AG04449 (cell line): ENCODE data around the gene NPLOC4.

Source experiments
- CTCF ChIA-PET: fragments of 350-600 bp; formaldehyde crosslinking; extraction: SDS; loops from one replicate; lab custom pipeline; 2021; ENCODE audit warnings: antibody characterized with exemption; lab: Yijun Ruan, JAX
- POLR2A ChIA-PET: fragments of 400-600, 350-600 bp; formaldehyde crosslinking; extraction: SDS; loops from one replicate; lab custom pipeline; 2020; ENCODE audit warnings: antibody characterized with exemption, inconsistent platforms; lab: Yijun Ruan, JAX
- DNase-seq: peaks from one replicate; pipeline ENCODE4 v3.0.0-alpha.2; 2010; ENCODE audit warnings: low read depth, low spot score
- H3K4me3 ChIP-seq: 2 replicates; pipeline ENCODE4 v1.5.1; 2011; ENCODE audit warnings: low read depth, mild to moderate bottlenecking, control low read depth, low read length
- CTCF ChIP-seq: IDR thresholded peaks from one replicate; pipeline ENCODE4 v1.5.1; 2011; ENCODE audit warnings: mild to moderate bottlenecking, moderate library complexity, low read length, control low read depth, inconsistent platforms; ENCODE audit not compliant: insufficient read depth; ENCODE audit errors: missing control alignments

NPLOC4 gene

GRCh38 chr17:81646869-81647600 is 10.1 kb upstream of the NPLOC4 start:
- ChIA-PET POLR2A (interaction anchor here (0.7 to 1.3 kb wide), 3 partner anchors 9 to 95 kb away, joined by 3 to 4 read pairs (median 4); partner anchors contain the start of genes ARL16, FAAP100, HGS and PDE6G), CTCF (interaction anchor here (1.4 kb wide), 1 partner anchor 15 kb away, joined by 3 read pairs; no protein-coding TSS in a partner anchor)
- no peak for DNase-seq
- H3K4me3 ChIP-seq: no peak overlapping the region
- no peak for TF ChIP-seq CTCF

- POLR2A ChIA-PET: interaction anchor here (0.8 to 1.0 kb wide), 2 partner anchors 13 to 20 kb away, joined by 3 read pairs; no protein-coding TSS in a partner anchor
- no peak for DNase-seq
- CTCF ChIA-PET: no interaction called here
- H3K4me3 ChIP-seq: no peak overlapping the region
- TF ChIP-seq CTCF: no peak
Observed at GRCh38 chr17:81644976-81645952, 8.4 kb upstream of the NPLOC4 start.

- ChIA-PET POLR2A (no interaction called here), CTCF (no interaction called here)
- no peak for TF ChIP-seq CTCF
- DNase-seq: no peak
- no peak overlapping the region for H3K4me3 ChIP-seq
Observed at GRCh38 chr17:81644496-81644895, 7.6 kb upstream of the NPLOC4 start.

- no peak for TF ChIP-seq CTCF
- peak overlapping the region; percentile 33 for H3K4me3 ChIP-seq
- POLR2A ChIA-PET: interaction anchor here (0.6 to 1.0 kb wide), 3 partner anchors 15 to 89 kb away, joined by 3 to 4 read pairs (median 3); no protein-coding TSS in a partner anchor
Observed at GRCh38 chr17:81641825-81642489, 5.0 kb upstream of the NPLOC4 start.

GRCh38 chr17:81640011-81640410 is 3.1 kb upstream of the NPLOC4 start:
- no peak overlapping the region for H3K4me3 ChIP-seq
- DNase-seq: no peak
- no peak for TF ChIP-seq CTCF
- POLR2A ChIA-PET: no interaction called here
- CTCF ChIA-PET: interaction anchor here (0.7 to 1.5 kb wide), 2 partner anchors 35 to 39 kb away, joined by 3 read pairs; no protein-coding TSS in a partner anchor

More at GRCh38 chr17:81641825-81642489, 5.0 kb upstream of the NPLOC4 start:
- DNase-seq: peak; percentile 24
- CTCF ChIA-PET: interaction anchor here (2.5 kb wide), 1 partner anchor 40 kb away, joined by 6 read pairs; no protein-coding TSS in a partner anchor
